ENCODE measurements around the gene EPHA5. TPM values are rescaled to one million over a fixed set of nuclear protein-coding genes. Genes with fewer than 3 reads are reported as not detected.

EPHA5 gene
- total RNA-seq, result 0.22 and 3.7 TPM in 2 replicates

DNA sequence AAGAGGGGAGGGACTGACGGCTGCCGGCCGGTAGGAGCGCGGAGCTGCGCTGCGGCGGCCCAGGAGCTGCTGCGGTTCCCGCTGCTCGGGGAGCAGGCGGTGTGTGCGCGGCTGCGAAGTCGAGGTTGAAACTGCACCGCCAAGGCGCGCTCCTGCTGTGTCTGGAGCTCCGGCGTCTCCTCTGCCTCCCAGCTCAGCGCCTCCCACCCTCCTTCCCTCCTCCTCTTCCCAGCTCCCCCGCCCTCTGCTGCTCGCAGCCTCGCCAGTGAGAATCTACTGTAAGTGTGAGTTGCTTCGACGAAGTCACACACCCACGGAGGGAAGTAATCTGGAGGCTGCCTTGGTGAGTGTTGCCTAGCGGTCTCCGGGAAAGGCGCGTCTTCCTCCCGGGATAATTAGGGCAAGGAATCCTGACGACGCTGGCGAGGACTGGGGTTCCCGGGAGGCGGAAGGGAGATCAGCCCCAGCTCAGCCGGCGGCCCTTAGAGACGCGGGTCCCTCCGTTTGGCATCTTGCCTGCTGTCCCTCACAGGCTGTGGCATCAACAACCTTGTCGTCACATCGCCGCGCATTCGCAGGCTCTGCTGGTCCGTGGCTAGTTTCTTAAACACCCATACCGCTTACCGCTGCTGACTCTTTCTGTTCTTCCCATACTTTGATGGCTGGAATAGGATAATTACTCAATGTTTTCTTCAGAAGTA lies at the start of gene EPHA5:
Gene EPHA5 (minus strand): TSS at position 159 of the 701 bp plus-strand sequence. CDS start 747 bp downstream, outside the sequence.

